ENCODE data around the gene OR52W1. TPM values are rescaled to one million over a fixed set of nuclear protein-coding genes. Genes with fewer than 3 reads are reported as not detected.

Gene OR52W1, protein sequence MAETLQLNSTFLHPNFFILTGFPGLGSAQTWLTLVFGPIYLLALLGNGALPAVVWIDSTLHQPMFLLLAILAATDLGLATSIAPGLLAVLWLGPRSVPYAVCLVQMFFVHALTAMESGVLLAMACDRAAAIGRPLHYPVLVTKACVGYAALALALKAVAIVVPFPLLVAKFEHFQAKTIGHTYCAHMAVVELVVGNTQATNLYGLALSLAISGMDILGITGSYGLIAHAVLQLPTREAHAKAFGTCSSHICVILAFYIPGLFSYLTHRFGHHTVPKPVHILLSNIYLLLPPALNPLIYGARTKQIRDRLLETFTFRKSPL
- not detected in 2 replicates for total RNA-seq

- no peak for DNase-seq (ENCODE audit: low read depth in 2 of 2)
Measured at GRCh38 chr11:6199174-6199810, at the start of gene OR52W1. Gene OR52W1, plus strand, starts transcription at chr11:6199224. Its CDS starts 0 bp downstream, at chr11:6199224.

DNA sequence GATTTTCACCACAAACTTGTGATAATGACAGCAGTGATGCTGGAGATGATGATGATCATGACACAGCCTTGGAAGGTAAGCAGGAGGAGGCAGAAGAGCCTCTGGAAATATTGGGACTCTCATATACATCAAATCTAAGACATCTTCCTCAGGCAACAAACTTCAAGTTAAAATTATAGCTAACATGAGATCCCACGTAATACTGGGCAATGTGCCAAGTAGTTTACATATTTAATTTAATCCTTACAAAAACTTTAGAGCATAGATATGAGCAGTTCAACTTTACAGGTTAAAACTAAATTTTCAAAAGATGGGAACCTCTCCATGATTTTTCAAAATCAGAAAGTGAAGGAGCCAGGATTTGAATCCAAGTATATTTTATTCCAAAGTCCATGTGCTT is 47.9 kb upstream of the OR52W1 start:
- no peak for DNase-seq (ENCODE audit: low read depth in 2 of 2)

DNA sequence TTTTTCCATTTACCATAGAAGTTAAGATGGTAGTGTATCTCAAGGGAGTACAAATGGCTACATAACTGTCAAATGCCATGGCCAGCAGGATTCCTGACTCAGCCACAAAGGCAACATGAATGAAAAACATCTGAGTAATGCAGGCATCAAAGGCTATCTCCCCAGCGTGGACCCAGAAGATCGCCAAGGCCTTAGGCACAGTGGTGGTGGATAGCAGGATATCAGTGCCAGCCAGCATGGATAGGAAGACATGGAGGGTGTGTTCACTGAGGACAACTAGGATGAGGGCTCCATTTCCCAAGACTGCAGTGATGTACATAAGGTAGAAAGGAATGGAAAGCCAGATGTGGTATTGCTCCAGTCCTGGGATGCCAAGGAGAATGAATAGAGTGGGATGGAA is 46.9 kb upstream of the OR52W1 start:
- DNase-seq (ENCODE audit: low read depth in 2 of 2) = no peak

DNA sequence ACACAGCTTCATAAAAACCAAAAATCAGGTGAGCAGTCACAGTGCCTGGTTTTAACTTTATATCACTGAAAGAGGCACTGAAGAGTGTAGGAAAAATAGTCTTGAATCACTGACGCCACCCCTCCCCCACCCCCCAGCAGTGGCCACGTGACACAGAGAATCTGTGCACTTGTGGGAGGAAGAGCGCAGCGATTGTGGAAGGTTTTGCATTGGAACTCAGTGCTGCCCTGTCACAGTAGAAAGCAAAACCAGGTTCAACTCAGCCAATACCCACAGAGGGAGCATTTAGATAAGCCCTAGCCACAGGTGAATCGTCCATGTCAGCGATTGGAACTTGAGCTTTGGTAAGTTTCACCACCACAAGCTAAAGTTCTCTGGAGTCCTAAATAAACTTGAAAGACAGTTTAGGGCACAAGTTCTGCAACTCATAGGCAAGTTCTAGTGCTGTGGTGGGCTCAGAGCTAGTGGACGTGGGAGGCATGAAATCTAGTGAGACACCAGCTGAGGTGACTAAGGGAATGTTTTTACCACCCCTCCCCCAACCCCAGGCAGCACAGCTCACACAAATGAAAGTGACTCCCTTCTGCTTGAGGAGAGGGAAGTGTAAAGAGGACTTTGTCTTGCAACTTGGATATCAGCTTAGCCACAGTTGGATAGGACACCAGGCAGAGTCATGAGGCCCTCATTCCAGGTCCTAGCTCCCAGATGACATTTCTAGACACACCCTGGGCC is 42.2 kb upstream of the OR52W1 start:
- DNase-seq (ENCODE audit: low read depth in 2 of 2) = no peak

DNA sequence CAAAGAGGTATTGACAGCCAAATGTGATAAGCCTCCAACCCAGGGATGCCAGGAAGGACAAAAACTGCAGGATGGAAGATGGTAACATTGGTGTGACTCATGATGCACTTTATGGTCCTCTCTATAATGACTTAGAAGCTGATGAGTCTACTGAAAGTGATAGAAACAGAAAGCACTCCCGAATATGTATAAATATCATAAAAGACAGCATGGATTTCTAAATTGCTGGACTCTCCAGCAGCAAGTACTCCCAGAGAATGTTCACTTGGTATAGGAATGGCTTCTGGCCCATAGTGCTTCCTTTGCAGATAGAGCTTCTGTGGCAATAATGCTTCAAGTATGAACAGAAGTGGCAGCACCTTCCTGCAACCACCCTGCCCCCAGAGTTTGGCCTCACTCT is 28.8 kb upstream of the OR52W1 start, which contains the start of gene OR52B2:
TSS of gene OR52B2 (minus strand) at position 101 of the 400 bp plus-strand sequence. CDS start at position 101, 0 bp downstream.
- no peak for DNase-seq (ENCODE audit: low read depth in 2 of 2)

GRCh38 chr11:6175440-6175839 is 23.6 kb upstream of the OR52W1 start:
- DNase-seq (ENCODE audit: low read depth in 2 of 2) = no peak

GRCh38 chr11:6191742-6192141 is 7.3 kb upstream of the OR52W1 start:
- DNase-seq (ENCODE audit: low read depth in 2 of 2) = no peak

- DNase-seq (ENCODE audit: low read depth in 2 of 2) = no peak
Measured at GRCh38 chr11:6194065-6194581, 4.9 kb upstream of the OR52W1 start.

GRCh38 chr11:6196396-6196795 is 2.6 kb upstream of the OR52W1 start:
- no peak for DNase-seq (ENCODE audit: low read depth in 2 of 2)

GRCh38 chr11:6197466-6198200 is 1.4 kb upstream of the OR52W1 start:
- no peak for DNase-seq (ENCODE audit: low read depth in 2 of 2)

DNA sequence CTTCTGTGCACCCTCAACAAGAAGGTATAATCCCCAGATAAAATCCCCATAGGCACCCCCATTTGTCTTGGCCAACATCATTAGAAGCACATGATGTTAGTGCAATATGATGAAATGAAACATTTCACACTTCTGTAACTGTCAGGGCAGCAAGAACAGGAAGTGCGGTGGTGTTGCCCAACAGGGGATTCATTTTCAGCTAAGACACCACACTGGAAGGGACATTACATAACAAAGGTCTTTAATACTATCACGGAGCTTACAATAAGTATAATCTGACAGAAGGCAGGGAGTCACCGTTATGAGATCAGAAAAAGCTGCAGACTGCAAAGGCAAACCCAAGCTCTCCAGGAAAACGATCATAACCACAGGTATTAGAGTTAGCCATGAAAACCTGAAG is 2.0 kb downstream of the OR52W1 start:
- DNase-seq (ENCODE audit: low read depth in 2 of 2) = no peak

- DNase-seq (ENCODE audit: low read depth in 2 of 2) = no peak
Measured at GRCh38 chr11:6201481-6201880, 2.5 kb downstream of the OR52W1 start.

- DNase-seq (ENCODE audit: low read depth in 2 of 2) = no peak
Measured at GRCh38 chr11:6202041-6202440, 3.0 kb downstream of the OR52W1 start.

DNA sequence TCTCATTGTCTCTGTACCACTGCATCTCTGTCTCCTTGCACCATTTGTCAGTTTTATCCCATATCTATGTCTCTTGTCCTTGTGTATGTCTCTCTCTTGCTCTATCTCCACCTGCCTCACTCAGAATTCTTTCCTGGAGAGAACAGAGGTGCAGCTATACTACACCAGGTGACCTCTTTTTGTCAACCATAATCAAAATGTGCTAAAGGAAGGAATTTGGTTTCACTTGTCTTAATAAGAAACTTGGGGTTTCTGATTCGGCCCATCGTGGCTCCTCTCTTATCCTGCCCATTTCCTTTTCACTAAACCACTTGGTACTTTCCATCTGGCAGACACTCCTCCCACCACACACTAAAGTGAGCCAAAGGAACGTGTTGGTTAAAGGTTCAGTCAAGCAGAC is 4.3 kb downstream of the OR52W1 start:
- DNase-seq (ENCODE audit: low read depth in 2 of 2) = no peak

GRCh38 chr11:6204706-6205105 is 5.7 kb downstream of the OR52W1 start:
- DNase-seq (ENCODE audit: low read depth in 2 of 2) = no peak

- DNase-seq (ENCODE audit: low read depth in 2 of 2) = no peak
Measured at GRCh38 chr11:6205366-6205765, 6.3 kb downstream of the OR52W1 start, which contains the start of gene C11orf42. Gene C11orf42, plus strand, starts transcription at chr11:6205557. Its CDS starts 59 bp downstream, at chr11:6205616.

DNA sequence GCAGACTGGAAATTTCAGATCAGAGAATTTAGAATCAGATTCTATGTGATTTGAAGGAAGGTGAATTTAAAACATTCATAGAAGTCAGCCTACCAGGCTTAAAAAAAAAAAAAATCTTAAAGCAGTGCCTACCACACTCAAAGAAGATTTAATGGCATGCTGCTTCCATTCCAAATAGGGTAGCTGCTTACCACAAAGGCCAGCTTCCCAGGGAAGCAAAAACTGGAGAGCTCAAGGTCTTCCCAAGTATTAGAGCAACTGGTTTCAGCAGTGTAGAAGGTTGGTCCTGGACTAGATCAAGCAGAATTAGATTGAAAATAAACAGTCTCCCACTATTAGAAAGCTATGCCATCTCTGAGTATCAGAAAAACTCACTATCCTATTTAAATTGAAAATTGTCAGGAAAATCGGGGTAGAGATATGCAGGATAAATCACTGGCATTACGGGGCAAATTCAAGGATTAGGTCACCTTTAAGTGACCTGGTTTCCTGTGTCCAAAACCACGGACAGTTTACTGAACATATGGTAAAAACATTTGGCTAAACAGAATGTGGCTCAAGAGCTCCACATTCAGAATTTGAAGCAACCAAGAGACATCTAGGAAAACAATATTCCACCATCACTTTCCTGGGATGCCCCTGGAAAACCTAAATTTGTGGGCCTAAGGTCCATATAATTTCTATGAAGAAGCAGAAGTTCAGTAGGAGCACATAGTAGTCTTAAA is 7.6 kb downstream of the OR52W1 start:
- no peak for DNase-seq (ENCODE audit: low read depth in 2 of 2)

DNA sequence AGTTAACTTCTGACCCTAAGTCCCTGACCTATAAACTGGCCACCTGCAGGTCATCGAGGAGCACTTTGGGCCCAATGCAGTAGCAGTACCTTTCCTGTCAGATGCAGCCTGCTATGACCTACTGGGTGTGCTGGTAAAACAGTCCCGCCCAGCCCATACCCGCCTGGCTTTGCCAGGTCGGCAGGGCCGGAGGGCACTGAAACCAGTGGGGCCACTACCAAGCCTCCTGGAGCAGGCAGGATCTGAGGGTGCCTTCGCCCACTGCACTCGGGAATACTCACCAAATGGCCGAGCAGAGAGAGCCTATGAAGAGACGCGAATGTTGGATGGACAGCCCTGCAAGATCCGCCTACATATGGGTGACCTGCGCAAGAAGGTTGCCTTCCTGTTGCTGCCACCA is 10.8 kb downstream of the OR52W1 start:
- DNase-seq (ENCODE audit: low read depth in 2 of 2) = no peak

- DNase-seq (ENCODE audit: low read depth in 2 of 2) = no peak
Measured at GRCh38 chr11:6210274-6210955, 11.4 kb downstream of the OR52W1 start.

DNA sequence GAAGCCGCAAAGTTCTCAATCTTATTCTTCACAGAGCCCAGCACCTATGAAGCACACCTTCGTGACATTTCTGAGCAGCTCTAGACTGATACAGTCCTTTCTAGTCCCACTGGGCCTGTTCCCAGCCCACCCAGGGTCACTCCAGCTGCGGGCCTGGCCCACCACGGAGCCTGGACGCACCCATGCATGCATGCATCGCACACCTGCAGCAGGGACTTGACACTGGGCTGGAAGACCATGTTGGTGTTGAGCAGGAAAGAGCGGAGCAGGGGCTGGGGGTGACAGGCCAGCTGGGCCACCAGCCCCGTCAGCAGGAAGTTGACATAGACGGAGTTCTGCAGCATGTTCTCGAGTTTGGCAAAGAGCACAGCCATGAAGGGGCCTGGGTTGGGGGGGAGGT is 15.5 kb downstream of the OR52W1 start:
- DNase-seq (ENCODE audit: low read depth in 2 of 2) = no peak

Data from lung microvascular endothelial cell (primary cell).